KMS-11 (cell line): Measurements from ENCODE around the gene B3GALT4.

Experiments used
- H2AFZ ChIP-seq: fragments of 200-600 bp; sonication (generic); 2 replicates; pipeline ENCODE4 v1.6.1; 2016; ENCODE audit warnings: antibody characterized with exemption, mixed run types, low read depth
- H3K27ac ChIP-seq: fragments of 200-600 bp; sonication (generic); 2 replicates; pipeline ENCODE4 v1.6.1; 2016; ENCODE audit warnings: mild to moderate bottlenecking, mixed run types
- H3K27me3 ChIP-seq: fragments of 200-600 bp; sonication (generic); 2 replicates; pipeline ENCODE4 v1.6.1; 2017; ENCODE audit warnings: mild to moderate bottlenecking, low read depth, mixed run types, moderate library complexity; ENCODE audit not compliant: insufficient read depth
- H3K36me3 ChIP-seq: fragments of 200-600 bp; sonication (generic); 2 replicates; pipeline ENCODE4 v1.6.1; 2017; ENCODE audit warnings: mild to moderate bottlenecking, mixed run types; ENCODE audit not compliant: insufficient read depth
- H3K4me1 ChIP-seq: fragments of 200-600 bp; sonication (generic); 2 replicates; pipeline ENCODE4 v1.6.1; 2016; ENCODE audit warnings: mild to moderate bottlenecking, low read depth, mixed run types; ENCODE audit not compliant: poor library complexity, severe bottlenecking
- H3K4me2 ChIP-seq: fragments of 200-600 bp; sonication (generic); 2 replicates; pipeline ENCODE4 v1.7.0; 2016; ENCODE audit warnings: mild to moderate bottlenecking, mixed run types
- H3K4me3 ChIP-seq: fragments of 200-600 bp; sonication (generic); IDR thresholded peaks from 2 replicates; pipeline ENCODE4 v1.6.1; 2017; ENCODE audit warnings: low read depth, low read length, mixed read lengths; ENCODE audit not compliant: insufficient read depth
- H3K79me2 ChIP-seq: fragments of 200-600 bp; sonication (generic); 2 replicates; pipeline ENCODE4 v1.6.1; 2016; ENCODE audit warnings: low read depth, mixed run types; ENCODE audit not compliant: insufficient read depth
- H3K9ac ChIP-seq: fragments of 200-600 bp; sonication (generic); 2 replicates; pipeline ENCODE4 v1.6.1; 2016; ENCODE audit warnings: mild to moderate bottlenecking, mixed run types
- H4K20me1 ChIP-seq: fragments of 200-600 bp; sonication (generic); 2 replicates; pipeline ENCODE4 v1.6.1; 2016; ENCODE audit warnings: mild to moderate bottlenecking, mixed run types; ENCODE audit not compliant: insufficient read depth
- TF ChIP-seq, protein P1 (sequence below): fragments of 200-600 bp; sonication (generic); conservative IDR thresholded peaks from 2 replicates; pipeline ENCODE4 v1.6.1; 2017; ENCODE audit warnings: low read depth, mild to moderate bottlenecking, antibody characterized with exemption, low read length, moderate library complexity, mixed read lengths

B3GALT4 gene

DNA sequence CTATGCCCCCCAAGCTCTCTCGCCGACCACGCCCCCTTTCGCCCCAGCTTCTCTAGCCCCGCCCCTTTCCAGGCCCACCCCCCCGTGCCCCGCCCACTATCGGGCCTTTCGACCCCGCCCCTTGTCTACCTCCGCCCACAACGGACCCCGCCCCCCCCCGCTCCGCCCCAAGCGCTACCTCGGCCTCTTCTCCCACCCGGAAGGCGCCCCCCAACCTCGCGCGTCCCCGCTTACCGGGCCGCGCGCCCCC is 40.4 kb downstream of the B3GALT4 start:
- Histone ChIP-seq H4K20me1 (no peaks in the 10 kb centered on the region), H3K27me3 (no peaks in the 10 kb centered on the region), H3K27ac (no peak overlapping the region), H3K4me3 (no peak overlapping the region), H2AFZ (no peak overlapping the region), H3K36me3 (no peaks in the 10 kb centered on the region; the same call in 1 of the 2 replicates), H3K4me2 (no peak overlapping the region), H3K4me1 (peaks cover 37% of the 10 kb centered on the region), H3K79me2 (peaks cover 25% of the 10 kb centered on the region; the same call in 1 of the 2 replicates), H3K9ac (no peak overlapping the region)
- TF ChIP-seq, protein P1, sequence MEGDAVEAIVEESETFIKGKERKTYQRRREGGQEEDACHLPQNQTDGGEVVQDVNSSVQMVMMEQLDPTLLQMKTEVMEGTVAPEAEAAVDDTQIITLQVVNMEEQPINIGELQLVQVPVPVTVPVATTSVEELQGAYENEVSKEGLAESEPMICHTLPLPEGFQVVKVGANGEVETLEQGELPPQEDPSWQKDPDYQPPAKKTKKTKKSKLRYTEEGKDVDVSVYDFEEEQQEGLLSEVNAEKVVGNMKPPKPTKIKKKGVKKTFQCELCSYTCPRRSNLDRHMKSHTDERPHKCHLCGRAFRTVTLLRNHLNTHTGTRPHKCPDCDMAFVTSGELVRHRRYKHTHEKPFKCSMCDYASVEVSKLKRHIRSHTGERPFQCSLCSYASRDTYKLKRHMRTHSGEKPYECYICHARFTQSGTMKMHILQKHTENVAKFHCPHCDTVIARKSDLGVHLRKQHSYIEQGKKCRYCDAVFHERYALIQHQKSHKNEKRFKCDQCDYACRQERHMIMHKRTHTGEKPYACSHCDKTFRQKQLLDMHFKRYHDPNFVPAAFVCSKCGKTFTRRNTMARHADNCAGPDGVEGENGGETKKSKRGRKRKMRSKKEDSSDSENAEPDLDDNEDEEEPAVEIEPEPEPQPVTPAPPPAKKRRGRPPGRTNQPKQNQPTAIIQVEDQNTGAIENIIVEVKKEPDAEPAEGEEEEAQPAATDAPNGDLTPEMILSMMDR, result no peak

DNA sequence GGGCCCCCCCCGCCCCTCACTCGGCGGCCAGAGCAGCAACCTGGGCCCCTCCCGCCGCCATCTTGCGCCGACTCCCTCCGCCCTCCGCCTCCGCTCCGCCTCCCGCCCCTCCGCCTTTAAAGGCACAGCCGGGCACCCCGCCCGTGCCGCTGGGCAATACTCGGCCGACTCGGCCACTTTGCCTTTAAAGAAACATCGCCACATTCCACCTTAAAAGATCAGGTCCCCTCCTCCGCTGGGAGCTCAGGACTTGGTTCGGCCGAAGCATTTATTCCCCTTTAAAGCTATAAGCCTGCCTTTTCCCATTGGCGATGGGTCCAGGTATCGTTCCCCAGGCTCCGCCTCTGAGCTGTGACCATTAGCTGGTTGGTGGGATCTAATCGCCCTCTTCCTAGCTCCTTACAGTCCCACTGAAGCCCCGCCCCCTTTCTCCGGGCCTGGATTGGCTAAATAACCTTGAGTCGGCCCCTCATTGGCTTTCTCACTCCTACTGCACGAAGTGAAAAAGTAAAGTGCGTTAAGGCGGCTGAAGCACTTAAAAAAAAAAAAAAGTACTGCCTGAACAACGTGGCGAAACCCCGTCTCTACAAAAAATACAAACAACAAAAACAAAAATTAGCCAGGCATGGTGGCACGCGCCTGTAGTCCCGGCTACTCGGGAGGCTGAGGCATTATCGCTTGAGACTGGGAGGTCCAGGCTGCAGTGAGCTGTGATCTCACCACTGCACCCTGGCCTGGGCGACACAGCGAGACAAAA is 40.9 kb downstream of the B3GALT4 start, which contains the start of gene ZBTB22:
Gene ZBTB22, minus strand, starts transcription at position 76 of the 757 bp plus-strand sequence. CDS start 828 bp downstream, outside the sequence.
- H3K79me2 ChIP-seq, result peaks cover 29% of the 10 kb centered on the region; the same call in 1 of the 2 replicates
- H3K27ac ChIP-seq, result peak within 1 kb of the TSS; percentile 33; the same call in 1 of the 2 replicates
- H3K27me3 ChIP-seq, result no peaks in the 10 kb centered on the region
- TF ChIP-seq, protein P1, result no peak
- H3K4me2 ChIP-seq, result peak within 1 kb of the TSS; percentile 48
- H3K4me1 ChIP-seq, result peaks cover 37% of the 10 kb centered on the region
- no peaks in the 10 kb centered on the region; the same call in 1 of the 2 replicates for H3K36me3 ChIP-seq
- peak within 1 kb of the TSS; percentile 26; the same call in 1 of the 2 replicates for H3K9ac ChIP-seq
- H2AFZ ChIP-seq, result peak within 1 kb of the TSS; percentile 55; the same call in 1 of the 2 replicates
- H4K20me1 ChIP-seq, result no peaks in the 10 kb centered on the region
- no peak within 1 kb of the TSS for H3K4me3 ChIP-seq

DNA sequence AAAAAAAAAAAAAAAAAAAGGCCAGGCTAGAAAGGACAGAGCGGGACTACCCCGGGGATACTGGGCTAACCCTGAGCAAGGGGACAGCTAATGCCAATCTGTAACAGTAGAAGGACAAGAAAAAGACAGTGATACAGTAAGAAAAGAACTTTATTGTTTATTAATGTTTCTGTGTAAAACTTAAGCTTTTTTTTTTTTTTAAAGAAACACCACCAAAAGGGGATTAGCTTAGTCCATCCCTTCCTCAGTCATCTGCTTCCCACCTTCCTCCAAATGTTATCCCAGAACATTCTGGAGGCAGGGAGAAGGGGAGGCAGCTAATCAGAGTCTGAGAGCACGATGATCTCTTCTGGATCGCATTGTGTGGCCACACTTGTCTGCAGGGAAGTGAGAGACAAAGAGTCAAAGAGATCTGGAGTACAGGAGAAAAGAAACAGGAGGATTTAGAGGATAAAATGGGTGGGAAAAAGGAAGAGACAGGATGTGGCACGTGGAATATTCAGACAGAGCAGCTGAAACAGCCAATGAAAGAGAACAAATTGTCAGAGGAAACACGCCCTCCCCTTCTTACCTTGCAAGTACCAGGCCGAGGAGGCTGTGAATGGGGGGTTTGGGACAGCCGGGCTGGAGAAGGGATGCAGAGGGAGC is 41.6 kb downstream of the B3GALT4 start:
- H3K4me1 ChIP-seq, result peaks cover 37% of the 10 kb centered on the region
- TF ChIP-seq, protein P1, result no peak
- H4K20me1 ChIP-seq, result no peaks in the 10 kb centered on the region
- H3K4me3 ChIP-seq, result no peak overlapping the region
- peak overlapping the region; percentile 33; the same call in 1 of the 2 replicates for H3K27ac ChIP-seq
- peaks cover 29% of the 10 kb centered on the region; the same call in 1 of the 2 replicates for H3K79me2 ChIP-seq
- H3K4me2 ChIP-seq, result peak overlapping the region; percentile 48
- no peaks in the 10 kb centered on the region for H3K27me3 ChIP-seq
- H3K36me3 ChIP-seq, result no peaks in the 10 kb centered on the region; the same call in 1 of the 2 replicates
- peak overlapping the region; percentile 26; the same call in 1 of the 2 replicates for H3K9ac ChIP-seq
- no peak overlapping the region for H2AFZ ChIP-seq

DNA sequence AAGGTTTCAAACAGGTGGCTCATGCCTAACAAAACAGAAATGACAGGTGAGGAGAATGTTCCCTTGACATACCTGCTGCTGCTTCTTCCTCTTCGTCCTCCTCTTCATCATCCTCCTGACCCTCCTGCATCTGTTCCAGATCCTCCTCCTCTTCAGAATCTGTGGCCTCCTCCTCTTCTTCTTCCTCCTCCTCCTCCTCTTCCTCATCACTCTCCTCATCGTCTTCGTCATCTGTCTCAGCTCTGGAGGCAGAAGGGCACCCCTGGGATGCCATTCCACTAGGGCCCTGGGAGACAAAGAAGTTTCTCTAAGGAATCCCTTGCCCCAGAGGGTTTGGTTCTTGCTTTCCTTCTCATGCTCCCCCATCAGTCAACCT is 43.0 kb downstream of the B3GALT4 start:
- peaks cover 36% of the 10 kb centered on the region for H3K4me1 ChIP-seq
- no peaks in the 10 kb centered on the region; the same call in 1 of the 2 replicates for H3K36me3 ChIP-seq
- no peak overlapping the region for H3K9ac ChIP-seq
- no peaks in the 10 kb centered on the region for H4K20me1 ChIP-seq
- TF ChIP-seq, protein P1, result no peak
- peaks cover 29% of the 10 kb centered on the region; the same call in 1 of the 2 replicates for H3K79me2 ChIP-seq
- H3K27me3 ChIP-seq, result no peaks in the 10 kb centered on the region
- H3K27ac ChIP-seq, result no peak overlapping the region
- H3K4me2 ChIP-seq, result no peak overlapping the region
- no peak overlapping the region for H2AFZ ChIP-seq
- H3K4me3 ChIP-seq, result no peak overlapping the region
